Adrenal gland (tissue), 5 donors: ENCODE data around the gene FAM217B.

Experiments
- POLR2A ChIP-seq, 2 donors: fragments of 450-650 bp; IDR thresholded peaks; one replicate each; pipeline ENCODE4 v1.6.1; 2017; ENCODE audit warnings: antibody characterized with exemption in 2 of 2, mild to moderate bottlenecking in 2 of 2, moderate library complexity in 1 of 2
- TF ChIP-seq, protein P1 (sequence below), 6 experiments: fragments of 450-650 bp in 4 of 6; fragments of 200-600 bp in 2 of 6; sonication (generic) in 1 of 6; IDR thresholded peaks; 1 replicate in 5 of 6; 2 replicates in 1 of 6; pipeline versions ENCODE4 v1.5.1 to v1.8.0; 2016 to 2021; ENCODE audit warnings: antibody characterized with exemption in 6 of 6, mild to moderate bottlenecking in 2 of 6, moderate library complexity in 1 of 6
- donor health status: DM: no; HTN: no; CAD: no.

- TF ChIP-seq, protein P1, sequence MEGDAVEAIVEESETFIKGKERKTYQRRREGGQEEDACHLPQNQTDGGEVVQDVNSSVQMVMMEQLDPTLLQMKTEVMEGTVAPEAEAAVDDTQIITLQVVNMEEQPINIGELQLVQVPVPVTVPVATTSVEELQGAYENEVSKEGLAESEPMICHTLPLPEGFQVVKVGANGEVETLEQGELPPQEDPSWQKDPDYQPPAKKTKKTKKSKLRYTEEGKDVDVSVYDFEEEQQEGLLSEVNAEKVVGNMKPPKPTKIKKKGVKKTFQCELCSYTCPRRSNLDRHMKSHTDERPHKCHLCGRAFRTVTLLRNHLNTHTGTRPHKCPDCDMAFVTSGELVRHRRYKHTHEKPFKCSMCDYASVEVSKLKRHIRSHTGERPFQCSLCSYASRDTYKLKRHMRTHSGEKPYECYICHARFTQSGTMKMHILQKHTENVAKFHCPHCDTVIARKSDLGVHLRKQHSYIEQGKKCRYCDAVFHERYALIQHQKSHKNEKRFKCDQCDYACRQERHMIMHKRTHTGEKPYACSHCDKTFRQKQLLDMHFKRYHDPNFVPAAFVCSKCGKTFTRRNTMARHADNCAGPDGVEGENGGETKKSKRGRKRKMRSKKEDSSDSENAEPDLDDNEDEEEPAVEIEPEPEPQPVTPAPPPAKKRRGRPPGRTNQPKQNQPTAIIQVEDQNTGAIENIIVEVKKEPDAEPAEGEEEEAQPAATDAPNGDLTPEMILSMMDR (IDR thresholded peaks at IDR 0.05), result no peak
- no peak for TF ChIP-seq POLR2A (IDR thresholded peaks at IDR 0.05)
Measured at GRCh38 chr20:59945731-59946130, 5.5 kb downstream of the FAM217B start.
